Ureter (tissue), 1 donor: Measurements from ENCODE around the gene FADS1. TPM values are rescaled to one million over a fixed set of nuclear protein-coding genes. Genes with fewer than 3 reads are reported as not detected.

Experiments
- DNase-seq: peaks from one replicate; pipeline ENCODE4 v3.0.0-alpha.2; 2020; ENCODE audit warnings: low spot score
- total RNA-seq: library from RNA; stranded (reverse); gene quantifications from one replicate; pipeline ENCODE4 v1.2.4, GENCODE V29; 2023
- donor health status: DM: yes; HTN: yes; CAD: no.

Gene FADS1
- 40.7 TPM for total RNA-seq

DNA sequence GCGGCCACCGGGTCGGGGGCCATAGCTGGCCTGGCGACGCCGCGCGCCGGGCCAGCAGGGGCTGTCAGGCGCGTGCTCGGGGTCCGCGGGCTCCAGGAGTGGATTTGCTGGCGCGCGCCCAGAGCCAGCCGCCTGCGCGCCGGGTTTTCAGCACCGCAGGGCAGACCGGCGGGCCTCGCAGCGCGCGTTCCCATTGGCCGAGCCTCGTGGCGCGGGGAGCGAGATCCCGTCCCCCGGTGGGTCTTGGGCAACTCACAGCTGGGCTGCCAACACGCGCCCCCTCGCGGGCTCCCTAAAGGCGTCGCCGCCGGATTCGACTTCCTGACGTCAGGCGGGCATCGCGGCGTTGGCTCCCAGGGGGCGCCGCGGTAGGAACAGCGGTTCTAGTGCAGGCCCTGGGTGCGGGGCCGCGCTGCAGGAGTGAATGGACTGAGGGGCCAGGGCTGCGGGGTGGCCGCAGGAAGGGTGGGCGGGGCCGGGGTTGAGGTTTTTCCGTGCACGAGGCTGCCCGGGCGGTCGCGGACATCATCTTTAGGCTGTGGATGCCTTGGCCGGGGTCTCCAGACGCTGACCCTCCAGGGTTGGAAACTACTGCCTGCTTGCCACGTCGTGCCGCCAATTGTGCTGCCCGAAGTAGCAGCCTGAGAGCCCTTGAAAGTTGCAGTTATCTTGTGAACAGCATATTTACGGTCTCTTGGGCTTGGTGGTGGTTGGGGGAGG is at the start of gene FADS1:
TSS of gene FADS1 (minus strand) at position 268 of the 720 bp plus-strand sequence. CDS start at position 194, 74 bp downstream.
- DNase-seq: peak; percentile 91

DNA sequence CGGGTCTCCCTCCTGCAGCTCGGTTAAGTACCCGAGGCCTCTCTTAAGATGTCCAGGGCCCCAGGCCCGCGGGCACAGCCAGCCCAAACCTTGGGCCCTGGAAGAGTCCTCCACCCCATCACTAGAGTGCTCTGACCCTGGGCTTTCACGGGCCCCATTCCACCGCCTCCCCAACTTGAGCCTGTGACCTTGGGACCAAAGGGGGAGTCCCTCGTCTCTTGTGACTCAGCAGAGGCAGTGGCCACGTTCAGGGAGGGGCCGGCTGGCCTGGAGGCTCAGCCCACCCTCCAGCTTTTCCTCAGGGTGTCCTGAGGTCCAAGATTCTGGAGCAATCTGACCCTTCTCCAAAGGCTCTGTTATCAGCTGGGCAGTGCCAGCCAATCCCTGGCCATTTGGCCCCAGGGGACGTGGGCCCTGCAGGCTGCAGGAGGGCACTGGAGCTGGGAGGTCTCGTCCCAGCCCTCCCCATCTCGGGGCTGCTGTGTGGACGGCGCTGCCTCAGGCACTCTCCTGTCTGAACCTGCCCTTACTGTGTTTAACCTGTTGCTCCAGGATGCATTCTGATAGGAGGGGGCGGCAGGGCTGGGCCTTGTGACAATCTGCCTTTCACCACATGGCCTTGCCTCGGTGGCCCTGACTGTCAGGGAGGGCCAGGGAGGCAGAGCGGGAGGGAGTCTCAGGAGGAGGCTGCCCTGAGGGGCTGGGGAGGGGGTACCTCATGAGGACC is 49.6 kb upstream of the FADS1 start:
- peak; percentile 65 for DNase-seq

DNA sequence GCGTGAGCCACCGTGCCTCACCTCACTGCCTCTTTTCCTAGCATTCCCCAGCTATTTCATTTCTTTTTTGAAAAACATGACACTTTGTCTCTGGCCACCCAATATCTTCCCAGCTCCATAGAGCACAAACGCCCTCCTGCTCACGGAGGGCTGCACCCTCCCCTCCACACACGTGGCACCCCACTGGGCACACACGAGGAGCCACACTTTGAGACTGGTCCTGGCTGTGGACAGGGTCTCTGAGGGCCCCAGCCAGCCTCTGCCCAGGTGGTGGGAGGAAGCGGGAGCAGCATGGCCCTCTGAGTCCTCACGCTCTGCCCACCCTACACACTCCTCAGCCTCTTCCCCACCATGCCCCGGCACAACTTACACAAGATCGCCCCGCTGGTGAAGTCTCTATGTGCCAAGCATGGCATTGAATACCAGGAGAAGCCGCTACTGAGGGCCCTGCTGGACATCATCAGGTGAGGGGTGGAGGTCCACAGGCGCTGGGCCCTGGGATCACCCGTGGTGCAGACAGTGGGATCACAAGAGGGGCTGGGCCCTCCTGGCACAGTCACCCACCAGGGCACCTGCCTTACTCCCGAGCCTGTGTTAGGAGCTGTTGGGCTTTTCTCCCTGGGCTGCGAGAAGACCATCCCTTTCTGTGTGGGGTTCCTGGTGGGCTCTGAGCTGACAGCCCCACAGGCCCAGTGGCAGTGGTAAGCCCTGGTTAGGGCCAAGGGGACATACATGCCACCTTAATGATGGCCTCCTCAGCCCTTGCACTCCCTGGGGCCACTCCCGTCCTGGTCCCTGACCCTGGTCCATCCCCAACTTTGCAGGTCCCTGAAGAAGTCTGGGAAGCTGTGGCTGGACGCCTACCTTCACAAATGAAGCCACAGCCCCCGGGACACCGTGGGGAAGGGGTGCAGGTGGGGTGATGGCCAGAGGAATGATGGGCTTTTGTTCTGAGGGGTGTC is 48.3 kb upstream of the FADS1 start:
- DNase-seq: no peak

DNA sequence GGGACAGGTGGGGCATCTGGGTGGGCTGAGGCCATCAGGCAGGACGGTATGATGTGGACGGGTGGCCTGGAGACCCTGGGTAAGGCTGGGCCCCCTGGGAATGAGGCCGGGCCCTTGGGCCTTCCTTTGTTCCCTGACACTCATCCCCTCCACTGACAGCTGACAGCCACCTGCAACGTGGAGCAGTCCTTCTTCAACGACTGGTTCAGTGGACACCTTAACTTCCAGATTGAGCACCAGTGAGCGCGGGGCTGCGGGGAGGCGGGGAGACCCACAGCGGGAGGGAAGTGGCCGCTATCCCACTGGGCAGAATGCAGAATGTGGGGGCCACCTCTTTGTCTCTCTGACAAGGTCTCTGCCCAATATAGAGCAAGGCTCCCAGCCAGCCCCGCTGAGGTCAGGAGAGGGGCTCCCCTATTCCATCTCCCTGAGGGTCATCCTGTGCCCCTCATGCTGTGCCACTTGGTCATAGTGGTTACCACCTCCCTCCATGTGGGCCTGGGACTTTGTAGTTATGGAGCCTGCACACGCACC is 46.8 kb upstream of the FADS1 start:
- DNase-seq: no peak

DNA sequence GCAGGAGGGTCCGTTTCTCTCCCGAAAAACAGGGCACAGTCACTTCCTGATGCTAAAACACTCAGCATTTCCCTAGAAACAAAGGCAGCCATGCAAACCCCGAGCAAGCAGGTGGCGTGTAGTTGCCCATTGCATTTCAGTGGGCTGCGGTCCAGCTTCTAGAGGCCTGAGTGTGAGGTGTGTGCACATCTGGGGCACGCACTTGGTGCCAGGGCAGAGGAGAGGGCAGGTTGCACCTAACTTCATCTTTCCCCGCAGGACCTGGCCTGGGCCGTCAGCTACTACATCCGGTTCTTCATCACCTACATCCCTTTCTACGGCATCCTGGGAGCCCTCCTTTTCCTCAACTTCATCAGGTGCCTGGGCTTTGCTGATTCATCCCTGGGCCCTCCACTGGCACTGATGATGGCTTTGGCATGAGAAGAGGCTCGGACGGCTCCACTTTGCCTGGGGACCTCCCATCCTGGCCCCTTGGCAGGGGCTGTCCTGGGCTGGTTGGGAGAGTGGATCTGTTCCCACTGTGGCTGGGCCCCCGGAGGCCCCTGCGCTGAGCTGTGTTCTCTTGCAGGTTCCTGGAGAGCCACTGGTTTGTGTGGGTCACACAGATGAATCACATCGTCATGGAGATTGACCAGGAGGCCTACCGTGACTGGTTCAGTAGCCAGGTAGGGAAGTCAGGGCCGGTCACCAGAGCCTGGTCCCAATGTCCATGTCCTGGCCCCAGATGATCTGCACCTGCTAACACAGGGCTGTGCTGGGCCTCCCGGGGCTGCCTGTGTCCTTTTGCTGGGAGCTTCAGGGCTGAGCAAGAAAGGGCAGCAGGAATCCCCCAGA is 46.1 kb upstream of the FADS1 start:
- no peak for DNase-seq

DNA sequence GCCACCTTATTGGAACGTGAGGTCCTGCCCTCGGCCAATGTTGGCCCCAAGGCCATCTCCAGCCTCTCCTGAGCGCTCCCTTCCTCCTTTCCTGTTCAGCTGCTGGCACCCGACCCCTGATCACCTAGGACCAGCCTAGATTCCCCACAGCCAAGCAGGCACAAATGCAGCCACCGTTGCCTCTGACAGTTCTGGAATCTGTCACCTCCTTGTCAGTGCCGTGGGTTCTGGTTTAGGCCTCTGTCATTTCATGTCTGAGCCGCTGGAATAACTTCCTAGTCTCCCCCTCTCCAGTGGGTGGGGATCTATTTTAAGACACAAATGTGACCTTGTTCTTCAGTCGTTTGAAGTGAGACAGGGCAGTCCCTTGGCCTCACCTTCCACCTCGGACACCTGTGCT is 44.8 kb upstream of the FADS1 start:
- DNase-seq: no peak

DNA sequence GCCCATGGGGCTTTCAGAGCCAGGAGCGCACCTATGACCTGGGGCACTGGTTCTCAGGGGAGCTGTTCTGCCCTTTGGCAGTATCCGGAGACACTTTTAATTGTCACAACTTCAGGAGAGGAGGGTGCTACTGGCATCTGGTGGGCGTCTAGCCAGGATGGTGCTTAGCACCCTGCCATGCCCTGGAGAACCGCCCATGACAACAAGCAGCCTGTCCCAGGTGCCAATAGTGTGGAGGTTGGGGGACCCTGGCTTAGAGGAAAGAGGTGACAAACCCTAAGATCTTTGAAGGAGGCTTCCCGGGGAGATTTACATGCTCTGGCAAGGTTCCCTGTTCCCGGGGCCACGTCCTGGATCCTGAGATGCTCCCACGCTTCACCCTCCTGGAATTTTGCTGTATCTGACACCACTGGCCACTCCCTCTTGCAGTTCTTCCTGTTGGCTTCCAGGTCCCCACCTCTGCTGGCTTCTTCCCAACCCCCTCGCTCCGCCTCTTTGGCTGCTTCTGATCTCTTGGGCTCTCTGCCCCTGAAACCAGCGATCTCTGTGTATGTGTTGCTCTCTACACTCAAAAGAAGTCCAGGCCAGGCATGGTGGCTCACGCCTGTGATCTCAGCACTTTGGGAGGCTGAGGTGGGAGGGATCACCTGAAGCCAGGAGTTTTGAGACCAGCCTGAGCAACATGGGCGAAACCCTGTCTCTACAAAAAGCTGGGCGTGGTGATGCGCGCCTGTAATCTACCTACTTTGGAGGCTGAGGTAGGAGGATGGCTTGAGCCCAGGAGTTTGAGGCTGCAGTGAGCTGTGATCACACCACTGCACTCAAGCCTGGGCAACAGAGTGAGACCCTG is 43.5 kb upstream of the FADS1 start:
- peak; percentile 74 for DNase-seq

DNA sequence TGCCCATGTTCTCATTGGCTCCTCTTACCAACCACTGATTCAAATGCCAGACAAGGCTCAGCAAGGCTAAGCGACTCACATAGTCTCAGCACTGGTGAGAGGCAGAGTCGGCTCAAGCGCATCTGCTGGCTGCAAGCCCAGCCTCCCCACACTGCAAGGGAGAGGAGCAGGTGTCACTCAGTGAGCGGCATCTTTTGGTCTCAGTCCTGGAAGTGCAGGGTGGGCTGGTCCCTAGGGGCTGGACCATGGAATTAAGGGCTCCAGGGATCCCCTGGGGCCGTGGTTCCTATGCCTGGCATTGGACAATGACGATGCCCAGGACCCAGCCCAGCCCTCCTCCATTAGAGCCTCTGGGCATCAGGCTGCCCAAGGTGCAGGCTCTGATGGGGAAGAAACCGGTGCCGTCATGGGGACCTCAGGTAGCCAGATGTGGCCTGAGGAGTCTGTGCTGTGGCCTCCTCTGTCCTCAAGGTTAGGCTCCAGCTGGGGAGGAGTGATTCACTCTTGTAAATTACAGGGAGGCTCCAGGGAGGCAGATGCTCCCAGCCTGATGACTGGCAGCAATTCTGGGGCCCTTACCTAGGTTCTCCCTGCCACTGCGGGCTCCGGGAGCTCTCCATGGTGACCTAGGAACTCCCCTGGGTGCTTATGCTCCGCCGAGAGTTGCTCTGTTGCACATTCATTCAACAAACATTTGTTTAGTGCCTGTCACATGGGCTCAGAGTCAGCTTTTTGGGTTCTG is 39.3 kb upstream of the FADS1 start:
- no peak for DNase-seq

DNA sequence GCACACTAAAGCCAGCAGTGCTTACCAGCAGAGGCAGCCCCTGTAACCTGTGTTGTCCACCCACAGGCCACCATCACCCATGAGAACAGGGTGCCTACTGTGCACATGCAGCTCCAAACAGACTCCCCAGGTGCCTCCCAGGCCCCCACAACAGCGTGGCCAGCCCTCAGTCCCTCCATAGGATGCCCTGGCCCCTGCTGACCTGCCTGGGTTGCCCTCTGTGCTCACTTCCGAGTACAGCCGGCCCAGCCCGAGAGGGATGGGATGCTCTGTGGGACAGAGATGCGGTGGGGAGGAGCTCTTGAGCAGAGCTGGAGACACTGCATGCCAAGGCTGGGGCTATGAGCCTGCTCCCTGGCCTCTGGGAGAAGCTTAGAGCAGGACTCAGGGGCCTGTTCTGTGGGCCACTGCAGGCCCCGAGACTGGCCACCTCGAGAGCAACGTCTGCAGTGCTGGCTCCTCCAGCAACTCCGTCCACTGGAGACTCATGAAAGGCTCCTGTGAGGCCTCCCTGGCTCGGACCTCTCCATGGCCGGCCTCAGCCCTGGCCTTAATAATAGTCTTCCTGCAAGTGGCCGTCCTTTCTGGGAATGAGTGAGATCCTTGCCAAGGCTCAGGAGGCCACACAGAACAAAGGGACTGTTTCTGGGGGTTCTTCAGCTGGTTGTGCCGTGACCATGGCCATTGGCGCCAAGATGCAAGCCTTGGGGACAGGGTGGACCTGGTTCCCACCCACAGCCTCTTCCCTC is 38.3 kb upstream of the FADS1 start:
- DNase-seq: no peak

DNA sequence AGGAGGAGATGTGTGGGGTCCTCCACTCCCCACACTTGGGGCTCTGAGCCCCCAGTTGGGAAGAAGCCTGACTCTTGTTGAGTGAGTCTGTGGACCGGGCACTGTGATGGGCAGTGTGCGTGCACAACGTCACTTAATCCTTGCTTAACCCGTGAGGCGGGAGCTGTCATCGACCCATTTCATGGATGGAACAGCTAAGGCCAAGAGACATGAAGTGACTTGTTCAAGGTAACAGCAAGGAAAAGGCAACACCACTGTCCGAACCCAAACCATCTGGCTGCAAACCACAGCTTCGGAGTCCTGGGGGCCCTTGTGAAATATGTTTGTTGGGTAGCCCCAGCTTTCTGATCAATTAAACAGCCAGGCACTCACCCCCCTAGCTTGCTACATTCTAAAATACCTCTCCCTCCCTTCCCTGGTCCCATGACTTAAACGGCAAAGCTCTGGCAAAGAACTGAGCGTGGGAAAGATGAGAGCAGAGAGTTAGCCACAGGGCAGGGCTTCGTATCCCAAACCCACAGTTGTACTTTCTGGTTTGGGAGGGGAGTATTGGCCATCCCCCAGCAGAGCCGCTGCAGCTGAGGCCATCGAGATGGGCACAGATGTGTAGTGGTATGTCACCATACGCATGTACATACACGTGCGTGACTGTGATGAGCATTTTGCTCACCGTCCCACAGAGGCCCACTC is 37.5 kb upstream of the FADS1 start:
- no peak for DNase-seq

DNA sequence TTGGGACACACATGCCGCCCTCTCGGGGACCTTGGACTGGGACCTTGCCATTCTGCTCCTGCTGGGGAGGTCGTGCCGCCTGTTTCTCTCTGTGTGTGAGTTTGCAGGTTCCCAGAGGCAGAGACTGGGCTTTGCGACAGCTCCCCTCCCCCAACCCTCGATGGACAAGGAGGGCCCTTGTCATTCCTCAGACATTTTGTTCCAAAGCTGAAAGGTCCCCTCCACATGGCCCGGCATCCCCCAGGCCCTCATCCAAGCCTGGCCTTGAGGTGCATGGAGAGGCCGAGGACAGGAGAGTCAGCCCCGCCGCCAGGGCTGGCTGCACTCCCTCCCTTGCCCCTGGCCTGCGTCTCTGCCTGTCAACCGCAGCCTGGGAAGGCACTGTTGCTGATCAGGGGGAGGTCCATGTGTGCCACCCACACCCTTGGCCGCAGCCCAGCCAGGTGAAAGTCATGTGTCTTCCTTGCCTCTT is 36.9 kb upstream of the FADS1 start:
- DNase-seq: no peak

DNA sequence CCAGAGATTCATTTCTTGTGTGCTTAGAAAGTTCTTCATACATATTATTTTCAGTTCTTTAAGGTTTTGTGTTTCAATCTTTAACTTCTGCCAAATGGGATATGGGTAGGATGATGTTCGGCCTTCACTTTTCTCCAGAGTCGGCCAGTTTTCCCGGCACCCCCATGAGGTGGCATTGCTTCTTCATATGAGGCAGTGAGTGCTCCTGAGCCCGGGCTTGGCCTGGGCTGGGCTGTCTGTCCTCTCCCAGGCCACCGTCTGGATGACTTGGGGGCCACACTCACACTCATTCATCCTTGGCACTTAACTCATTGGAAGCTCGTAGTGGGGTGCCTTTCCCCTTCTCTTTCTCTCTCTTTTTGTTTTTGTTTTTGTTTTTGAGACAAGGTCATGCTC is 35.1 kb upstream of the FADS1 start:
- no peak for DNase-seq

DNA sequence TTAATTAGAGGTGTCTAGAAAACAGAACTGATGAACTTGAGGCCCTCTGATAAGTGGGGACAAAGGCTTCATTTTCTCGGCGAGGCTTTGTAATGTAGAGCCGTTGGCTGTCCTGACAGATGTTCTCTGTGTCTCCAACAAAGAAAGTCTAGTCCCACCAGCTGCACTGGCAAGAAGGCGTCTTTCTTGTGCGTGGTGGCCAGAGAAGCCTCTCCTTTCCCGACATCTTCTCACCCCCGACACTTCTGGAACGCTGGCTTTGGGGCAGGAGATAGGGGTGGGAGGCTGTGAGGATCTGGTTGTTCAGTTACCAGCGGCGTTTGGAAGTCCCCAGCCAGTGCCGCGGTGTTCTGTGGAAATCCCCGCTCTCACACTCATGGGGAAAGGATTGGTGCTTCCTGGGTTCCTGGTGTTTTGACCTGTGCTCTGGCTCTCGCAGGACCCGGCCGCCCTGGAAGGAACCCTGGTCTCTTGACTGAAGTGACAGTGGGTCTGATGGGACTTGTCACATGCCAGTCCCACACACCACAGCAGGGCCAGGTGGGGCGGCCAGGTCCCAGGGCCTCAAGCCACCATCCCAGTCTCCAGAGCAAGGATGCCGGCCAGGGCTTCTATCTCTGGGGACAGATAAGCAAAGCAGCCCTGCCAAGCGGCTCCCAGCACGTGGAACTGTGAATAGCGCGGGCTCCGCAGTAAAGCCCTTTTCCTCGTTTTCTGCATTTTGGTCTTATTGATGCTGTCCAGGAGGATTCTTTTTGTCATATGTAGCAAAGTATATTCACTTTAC is 34.5 kb upstream of the FADS1 start:
- no peak for DNase-seq

DNA sequence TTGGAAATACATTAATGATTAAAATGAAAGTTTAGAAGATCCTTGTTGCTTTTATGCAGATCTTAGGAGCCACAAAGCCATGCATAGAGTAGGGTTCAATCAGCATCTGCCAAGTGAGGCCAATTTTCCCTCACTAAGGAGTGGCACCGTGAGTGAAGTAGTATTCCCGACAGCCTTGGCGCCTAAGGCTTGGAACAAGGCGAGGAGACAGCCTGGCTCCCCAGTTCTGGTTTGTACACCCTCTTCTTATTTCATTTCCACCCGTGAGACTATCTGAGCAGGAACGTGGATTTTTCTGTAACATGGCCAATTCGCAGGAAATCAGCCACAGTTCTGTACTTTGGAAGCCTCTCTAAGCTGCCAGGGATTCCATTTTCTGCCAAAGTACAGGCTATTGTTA is 33.9 kb upstream of the FADS1 start:
- no peak for DNase-seq

DNA sequence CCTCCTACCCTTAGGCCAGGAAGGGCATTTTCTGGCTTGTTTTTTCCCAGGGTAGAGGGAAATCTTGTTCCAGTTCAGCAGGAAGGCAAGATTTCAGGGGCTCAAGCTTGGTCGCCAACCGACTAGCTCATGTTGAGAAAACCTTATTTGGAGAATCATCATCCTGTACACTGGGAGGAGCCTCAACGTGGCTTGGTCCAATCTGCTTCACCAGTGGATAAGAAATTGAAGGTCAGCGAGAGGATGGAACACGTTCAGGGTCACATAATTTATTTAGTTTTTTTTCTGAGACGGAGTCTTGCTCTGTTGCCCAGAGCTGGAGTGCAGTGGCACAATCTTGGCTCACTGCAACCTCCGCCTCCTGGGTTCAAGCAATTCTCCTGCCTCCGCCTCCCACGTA is 31.8 kb upstream of the FADS1 start:
- DNase-seq: no peak

DNA sequence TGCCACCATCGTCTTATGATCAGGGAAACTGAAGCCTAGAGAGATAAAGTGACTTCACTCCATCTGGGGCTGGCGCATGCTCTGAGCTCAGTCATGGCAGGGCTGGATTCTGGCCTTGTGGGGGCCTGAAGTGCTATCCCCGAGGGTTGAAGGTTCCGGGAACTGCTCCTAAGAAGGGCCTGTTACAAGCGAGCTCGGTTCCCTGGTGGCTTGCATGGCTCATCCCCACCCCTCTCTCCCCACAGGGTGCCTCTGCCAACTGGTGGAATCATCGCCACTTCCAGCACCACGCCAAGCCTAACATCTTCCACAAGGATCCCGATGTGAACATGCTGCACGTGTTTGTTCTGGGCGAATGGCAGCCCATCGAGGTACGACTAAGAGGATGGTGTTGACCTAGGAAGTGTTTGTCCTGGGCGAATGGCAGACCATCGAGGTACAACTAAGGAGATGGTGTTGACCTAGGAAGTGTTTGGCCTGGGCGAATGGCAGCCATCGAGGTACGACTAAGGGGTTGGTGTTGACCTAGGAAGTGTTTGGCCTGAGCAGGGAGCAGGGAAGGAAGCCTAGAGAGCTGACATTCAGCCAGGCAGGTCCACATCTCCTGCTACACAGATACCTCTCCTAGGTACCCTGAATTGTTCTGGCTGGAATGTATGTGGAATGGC is 31.2 kb upstream of the FADS1 start:
- no peak for DNase-seq
